C4-2B (cell line): ENCODE data around the gene EPS8L1.

Experiments
- H3K27ac ChIP-seq: fragments of 450-650 bp; 2 replicates; pipeline ENCODE4 v1.5.1; 2017
- ZFX ChIP-seq: fragments of 450-650 bp; IDR thresholded peaks from 2 replicates; pipeline ENCODE4 v1.6.1; 2017
- TF ChIP-seq, protein P1 (sequence below): fragments of 450-650 bp; conservative IDR thresholded peaks from 2 replicates; pipeline ENCODE4 v1.5.1; 2017; ENCODE audit warnings: mild to moderate bottlenecking

The EPS8L1 gene

DNA sequence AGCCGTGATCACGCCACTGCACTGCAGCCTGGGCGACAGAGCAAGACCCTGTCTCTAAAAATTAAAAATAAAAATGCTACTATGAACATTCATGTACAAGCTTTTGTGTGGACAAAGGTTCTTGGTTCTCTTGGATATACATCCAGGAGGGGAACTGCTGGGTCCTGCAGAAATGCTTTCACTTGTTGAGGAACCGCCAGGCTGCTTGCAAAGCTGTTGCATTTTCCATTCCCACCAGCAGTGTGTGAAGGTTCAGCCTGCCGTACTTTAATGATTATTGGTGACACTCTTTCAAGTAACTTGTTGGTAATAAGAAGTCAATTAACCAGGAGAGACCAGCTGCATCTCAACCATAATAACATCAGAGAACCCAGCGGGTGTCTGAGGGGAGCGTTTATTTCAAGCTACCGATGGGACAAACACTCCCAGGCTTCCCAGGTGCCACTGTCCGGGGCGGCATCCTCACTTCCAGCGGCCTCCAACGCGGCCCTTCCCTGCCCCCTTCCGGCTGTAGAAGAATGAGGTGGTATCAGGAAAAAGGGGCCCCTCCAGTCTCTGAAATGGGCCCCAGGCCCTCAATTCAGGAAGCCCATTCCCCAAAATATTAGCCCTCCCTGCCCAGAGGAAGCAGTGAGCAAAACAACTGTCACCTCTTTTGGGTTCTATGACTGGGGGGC, 56.9 kb downstream of the EPS8L1 start:
- no peak for TF ChIP-seq ZFX
- TF ChIP-seq, protein P1, sequence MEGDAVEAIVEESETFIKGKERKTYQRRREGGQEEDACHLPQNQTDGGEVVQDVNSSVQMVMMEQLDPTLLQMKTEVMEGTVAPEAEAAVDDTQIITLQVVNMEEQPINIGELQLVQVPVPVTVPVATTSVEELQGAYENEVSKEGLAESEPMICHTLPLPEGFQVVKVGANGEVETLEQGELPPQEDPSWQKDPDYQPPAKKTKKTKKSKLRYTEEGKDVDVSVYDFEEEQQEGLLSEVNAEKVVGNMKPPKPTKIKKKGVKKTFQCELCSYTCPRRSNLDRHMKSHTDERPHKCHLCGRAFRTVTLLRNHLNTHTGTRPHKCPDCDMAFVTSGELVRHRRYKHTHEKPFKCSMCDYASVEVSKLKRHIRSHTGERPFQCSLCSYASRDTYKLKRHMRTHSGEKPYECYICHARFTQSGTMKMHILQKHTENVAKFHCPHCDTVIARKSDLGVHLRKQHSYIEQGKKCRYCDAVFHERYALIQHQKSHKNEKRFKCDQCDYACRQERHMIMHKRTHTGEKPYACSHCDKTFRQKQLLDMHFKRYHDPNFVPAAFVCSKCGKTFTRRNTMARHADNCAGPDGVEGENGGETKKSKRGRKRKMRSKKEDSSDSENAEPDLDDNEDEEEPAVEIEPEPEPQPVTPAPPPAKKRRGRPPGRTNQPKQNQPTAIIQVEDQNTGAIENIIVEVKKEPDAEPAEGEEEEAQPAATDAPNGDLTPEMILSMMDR, result no peak; the same call in 1 of the 2 replicates
- H3K27ac ChIP-seq, result no peak overlapping the region

DNA sequence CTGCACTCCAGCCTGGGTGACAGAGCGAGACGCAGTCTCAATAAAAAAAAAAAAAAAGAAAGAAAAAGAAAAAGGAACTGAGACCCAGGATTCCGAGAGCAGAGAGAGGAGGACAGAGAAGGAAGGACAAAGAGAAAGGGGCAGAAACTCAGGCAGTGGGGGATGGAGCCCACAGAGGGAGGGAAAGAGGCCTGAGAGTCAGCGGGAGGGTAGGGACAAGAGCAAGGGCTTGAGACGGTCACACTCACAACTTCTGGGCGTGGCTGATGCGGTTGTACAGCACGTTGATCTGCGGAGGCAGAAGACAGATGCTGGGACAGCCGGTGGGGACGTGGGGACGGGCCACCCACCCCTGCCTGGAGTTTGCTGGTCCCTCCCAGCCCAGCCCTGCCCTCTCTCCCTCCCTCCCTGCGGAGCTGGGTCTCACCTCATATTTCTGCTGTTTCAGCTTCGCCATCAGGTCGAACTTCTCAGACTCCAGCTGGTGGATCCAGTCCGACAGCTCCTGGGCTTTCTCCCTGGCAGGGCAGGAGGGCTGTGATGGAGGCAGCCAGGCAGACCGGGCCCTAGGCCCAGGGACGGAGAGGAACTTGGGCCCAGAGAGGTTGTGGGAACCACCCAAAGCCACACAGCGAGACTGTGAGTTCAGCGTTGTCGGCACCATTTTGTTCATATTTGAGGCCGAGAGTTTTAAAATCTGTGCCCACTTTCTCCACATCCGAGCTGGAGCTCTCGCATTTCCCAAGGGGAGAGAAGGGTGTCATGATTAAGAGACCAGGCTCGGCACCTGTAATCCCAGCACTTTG, 58.2 kb downstream of the EPS8L1 start:
- H3K27ac ChIP-seq, result no peak overlapping the region
- TF ChIP-seq, protein P1, result no peak
- TF ChIP-seq ZFX, result no peak

GRCh38 chr19:55134736-55135135, 59.1 kb downstream of the EPS8L1 start:
- H3K27ac ChIP-seq, result no peak overlapping the region

GRCh38 chr19:55136399-55137102, 60.9 kb downstream of the EPS8L1 start:
- no peak overlapping the region for H3K27ac ChIP-seq
- TF ChIP-seq, protein P1, result no peak
- TF ChIP-seq ZFX, result no peak

More at GRCh38 chr19:55134736-55135135, 59.1 kb downstream of the EPS8L1 start:
- TF ChIP-seq ZFX, result no peak
- TF ChIP-seq, protein P1, result no peak
